NB4 (cell line): ENCODE data around the gene MBD3L5.
"Not testable (repeated sequence)": the region's sequence is repeated elsewhere in the genome, so short reads cannot be mapped to it uniquely, and the experiment has no call there.

Experiments used
- MYC ChIP-seq: IDR thresholded peaks from 2 replicates; pipeline ENCODE4 v1.6.1; 2011; ENCODE audit warnings: low read depth, low read length
- TF ChIP-seq, protein P1 (sequence below): IDR thresholded peaks from one replicate; pipeline ENCODE4 v1.5.1; 2012; ENCODE audit warnings: low read depth, low read length
- TF ChIP-seq, protein P2 (sequence below): IDR thresholded peaks from 2 replicates; pipeline ENCODE4 v1.6.1; 2011; ENCODE audit warnings: low read depth, low read length

GRCh38 chr19:7021331-7021730 lies 9.0 kb upstream of the MBD3L5 start, which contains the start of gene MBD3L2B:
- TF ChIP-seq, protein P1, sequence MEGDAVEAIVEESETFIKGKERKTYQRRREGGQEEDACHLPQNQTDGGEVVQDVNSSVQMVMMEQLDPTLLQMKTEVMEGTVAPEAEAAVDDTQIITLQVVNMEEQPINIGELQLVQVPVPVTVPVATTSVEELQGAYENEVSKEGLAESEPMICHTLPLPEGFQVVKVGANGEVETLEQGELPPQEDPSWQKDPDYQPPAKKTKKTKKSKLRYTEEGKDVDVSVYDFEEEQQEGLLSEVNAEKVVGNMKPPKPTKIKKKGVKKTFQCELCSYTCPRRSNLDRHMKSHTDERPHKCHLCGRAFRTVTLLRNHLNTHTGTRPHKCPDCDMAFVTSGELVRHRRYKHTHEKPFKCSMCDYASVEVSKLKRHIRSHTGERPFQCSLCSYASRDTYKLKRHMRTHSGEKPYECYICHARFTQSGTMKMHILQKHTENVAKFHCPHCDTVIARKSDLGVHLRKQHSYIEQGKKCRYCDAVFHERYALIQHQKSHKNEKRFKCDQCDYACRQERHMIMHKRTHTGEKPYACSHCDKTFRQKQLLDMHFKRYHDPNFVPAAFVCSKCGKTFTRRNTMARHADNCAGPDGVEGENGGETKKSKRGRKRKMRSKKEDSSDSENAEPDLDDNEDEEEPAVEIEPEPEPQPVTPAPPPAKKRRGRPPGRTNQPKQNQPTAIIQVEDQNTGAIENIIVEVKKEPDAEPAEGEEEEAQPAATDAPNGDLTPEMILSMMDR = not testable (repeated sequence)
- not testable (repeated sequence) for TF ChIP-seq MYC
- TF ChIP-seq, protein P2, sequence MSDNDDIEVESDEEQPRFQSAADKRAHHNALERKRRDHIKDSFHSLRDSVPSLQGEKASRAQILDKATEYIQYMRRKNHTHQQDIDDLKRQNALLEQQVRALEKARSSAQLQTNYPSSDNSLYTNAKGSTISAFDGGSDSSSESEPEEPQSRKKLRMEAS = not testable (repeated sequence)
